SK-N-MC (cell line): Measurements from ENCODE around the gene PRKN.

ENCODE experiments used
- EZH2 ChIP-seq: fragments of 200-600 bp; sonication (generic); IDR thresholded peaks from one replicate; pipeline ENCODE4 v1.6.1; 2017; ENCODE audit warnings: antibody characterized with exemption
- FOXP2 ChIP-seq: optimal IDR thresholded peaks from 2 replicates; pipeline ENCODE3; 2011; ENCODE audit warnings: mild to moderate bottlenecking, moderate library complexity; ENCODE audit not compliant: insufficient read depth; ENCODE audit errors: extremely low read length, control extremely low read depth
- POLR2AphosphoS5 ChIP-seq: IDR thresholded peaks from 2 replicates; pipeline ENCODE4 v1.6.1; 2012; ENCODE audit warnings: mild to moderate bottlenecking, low read depth, low read length, borderline replicate concordance

- TF ChIP-seq EZH2 (no peak), POLR2AphosphoS5 (no peak), FOXP2 (no peak)
Observed at GRCh38 chr6:162700966-162701365, 26.6 kb downstream of the PRKN start.
